Psoas muscle (tissue), 8 donors: ENCODE data around the gene CCDC3. TPM values are rescaled to one million over a fixed set of nuclear protein-coding genes. Genes with fewer than 3 reads are reported as not detected.

Experiments used
- ATAC-seq, 4 donors: fragments of 200-7000 bp; cut with Tn5 transposase; one replicate each; pipeline ENCODE4 v1.9.1; 2020; ENCODE audit warnings: moderate library complexity in 3 of 4, mild to moderate bottlenecking in 2 of 4
- DNase-seq, 2 donors: peaks; one replicate each; pipeline ENCODE4 v3.0.0-alpha.2; 2020
- H3K27ac ChIP-seq: fragments of 200-600 bp; one replicate; pipeline ENCODE4 v1.8.0; 2022
- H3K27me3 ChIP-seq, 3 donors: fragments of 200-600 bp in 1 of 3; one replicate each; pipeline versions ENCODE4 v1.6.1 to v1.8.0; 2013 to 2022; ENCODE audit warnings: low read length in 2 of 3, mild to moderate bottlenecking in 2 of 3, moderate library complexity in 1 of 3; ENCODE audit not compliant: insufficient read depth in 3 of 3
- H3K36me3 ChIP-seq, 2 donors: fragments of 200-600 bp in 1 of 2; one replicate each; pipeline versions ENCODE4 v1.6.1 to v1.8.0; 2013 to 2022; ENCODE audit warnings: low read depth in 1 of 2, mild to moderate bottlenecking in 1 of 2, moderate library complexity in 1 of 2; ENCODE audit not compliant: insufficient read depth in 1 of 2
- H3K4me1 ChIP-seq: fragments of 200-600 bp; one replicate; pipeline ENCODE4 v1.8.0; 2022
- H3K4me3 ChIP-seq: fragments of 200-600 bp; one replicate; pipeline ENCODE4 v1.8.0; 2022; ENCODE audit warnings: mild to moderate bottlenecking
- H3K9me3 ChIP-seq: fragments of 200-600 bp; one replicate; pipeline ENCODE4 v1.8.0; 2022
- WGBS, 3 donors: extraction: QIAGEN DNeasy Blood & Tissue Kit; methylation state at CpG; one replicate each; pipeline versions ENCODE4 v1.1.6 to v1.1.7; 2013; 5-methylcytosine and 5-hydroxymethylcytosine counted together
- intact Hi-C, 2 donors: fragments of 100-400 bp; cut with DNase I; formaldehyde crosslinking; loops; one replicate each; pipeline versions ENCODE4 v1.11.0 to v1.14.2; 2022
- polyA plus RNA-seq, 3 donors: library from polyadenylated mRNA; stranded (reverse); fragments of 200-250 nt; gene quantifications; one replicate each; pipeline ENCODE4 v1.2.3, GENCODE V29; 2013
- total RNA-seq, 4 donors: library from RNA; stranded (reverse); fragmentation: NEBNext Ultra II Directional in 2 of 4; extraction: Animal tissue kit (Norgen Biotek cat#: 25700) in 2 of 4; gene quantifications; one replicate each; pipeline versions ENCODE4 v1.2.1 to v1.2.4, GENCODE V29; 2021 to 2023
- TF ChIP-seq, protein P1 (sequence below): fragments of 200-600 bp; IDR thresholded peaks from one replicate; pipeline ENCODE4 v1.8.0; 2022; ENCODE audit warnings: antibody characterized with exemption
- donor health status: healthy with polysubstance abuse.
- donor health status: DM: no; HTN: no; CAD: no; lungs with moderate emphysema.
- donor health status: Bipolar disorder and iron deficiency.
- donor health status: healthy.
- donor health status: DM: yes; HTN: yes; CAD: no.
- donor health status: DM: no; HTN: no; CAD: no.
- donor health status: DM: no; HTN: no; CAD: no.
- donor health status: DM: yes; HTN: yes; CAD: no.

Gene CCDC3
- total and polyA plus RNA-seq, 7 donors: 1.7 to 54.2 (median 6.2) TPM

DNA sequence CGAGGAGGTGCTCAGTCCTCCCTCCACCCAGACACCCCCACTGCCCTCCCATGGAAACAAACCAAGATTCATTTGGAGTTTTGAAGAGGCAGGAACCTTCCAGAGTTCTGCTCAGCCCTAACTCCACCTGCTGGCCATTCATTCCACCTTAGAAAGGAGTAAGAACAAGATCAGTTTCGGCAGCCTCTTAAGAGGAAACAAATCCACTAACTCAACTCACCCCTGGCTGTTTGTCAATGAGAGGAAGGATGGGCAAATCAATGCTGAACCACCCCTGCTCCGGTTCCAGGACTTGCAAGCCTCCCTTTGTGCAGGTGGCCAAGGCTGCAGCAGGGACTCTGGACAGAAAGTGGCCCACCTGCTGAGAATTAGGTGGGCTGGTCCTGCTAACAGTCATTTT lies 26.2 kb downstream of the CCDC3 start:
- intact Hi-C loops: no loop called here
- TF ChIP-seq, protein P1, sequence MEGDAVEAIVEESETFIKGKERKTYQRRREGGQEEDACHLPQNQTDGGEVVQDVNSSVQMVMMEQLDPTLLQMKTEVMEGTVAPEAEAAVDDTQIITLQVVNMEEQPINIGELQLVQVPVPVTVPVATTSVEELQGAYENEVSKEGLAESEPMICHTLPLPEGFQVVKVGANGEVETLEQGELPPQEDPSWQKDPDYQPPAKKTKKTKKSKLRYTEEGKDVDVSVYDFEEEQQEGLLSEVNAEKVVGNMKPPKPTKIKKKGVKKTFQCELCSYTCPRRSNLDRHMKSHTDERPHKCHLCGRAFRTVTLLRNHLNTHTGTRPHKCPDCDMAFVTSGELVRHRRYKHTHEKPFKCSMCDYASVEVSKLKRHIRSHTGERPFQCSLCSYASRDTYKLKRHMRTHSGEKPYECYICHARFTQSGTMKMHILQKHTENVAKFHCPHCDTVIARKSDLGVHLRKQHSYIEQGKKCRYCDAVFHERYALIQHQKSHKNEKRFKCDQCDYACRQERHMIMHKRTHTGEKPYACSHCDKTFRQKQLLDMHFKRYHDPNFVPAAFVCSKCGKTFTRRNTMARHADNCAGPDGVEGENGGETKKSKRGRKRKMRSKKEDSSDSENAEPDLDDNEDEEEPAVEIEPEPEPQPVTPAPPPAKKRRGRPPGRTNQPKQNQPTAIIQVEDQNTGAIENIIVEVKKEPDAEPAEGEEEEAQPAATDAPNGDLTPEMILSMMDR: no peak
- Histone ChIP-seq H3K4me1 (no peaks in the 10 kb centered on the region), H3K36me3 (no peaks in the 10 kb centered on the region), H3K27ac (no peak overlapping the region), H3K4me3 (no peak overlapping the region), H3K9me3 (no peaks in the 10 kb centered on the region), H3K27me3 (no peaks in the 10 kb centered on the region)
- DNase-seq: no peak
- WGBS, 3 donors: 79 to 89% (median 82%) methylated on average over 3 of the region's 3 CpGs
- no peak for ATAC-seq

DNA sequence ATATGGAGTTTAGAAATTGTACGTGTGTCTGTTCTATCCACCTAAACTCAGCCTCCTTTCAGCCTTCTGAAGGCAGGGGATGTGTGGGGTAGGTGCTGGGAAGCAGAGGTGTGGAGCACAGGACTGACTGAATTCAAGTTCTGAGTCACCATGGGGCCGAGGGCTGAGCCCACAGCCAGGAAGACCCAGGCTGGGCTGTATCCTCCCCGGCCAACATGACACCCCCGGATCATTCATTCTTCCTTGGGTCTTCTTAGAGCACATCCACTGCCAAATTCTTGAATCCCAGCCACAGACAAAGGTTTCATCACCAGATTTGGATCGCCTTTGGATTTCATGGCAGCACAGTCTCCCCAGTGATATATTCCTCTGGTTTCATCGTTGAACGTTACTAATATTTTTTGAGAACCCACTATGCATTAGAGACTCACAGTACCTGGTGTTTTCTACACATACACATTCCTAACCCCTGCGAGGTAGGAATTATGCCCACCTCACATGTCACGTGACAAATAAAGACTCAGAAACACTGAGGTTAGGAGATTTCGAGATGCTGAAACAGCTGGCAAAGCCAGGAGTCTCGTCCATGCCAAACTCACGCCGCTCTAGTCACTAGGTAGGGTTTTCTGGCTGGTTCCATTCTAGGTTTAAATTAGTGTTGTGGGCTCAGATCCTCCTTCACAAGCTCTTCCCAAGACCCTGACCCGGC lies 26.9 kb downstream of the CCDC3 start:
- Histone ChIP-seq H3K36me3 (no peaks in the 10 kb centered on the region), H3K9me3 (no peaks in the 10 kb centered on the region), H3K27me3 (no peaks in the 10 kb centered on the region), H3K27ac (no peak overlapping the region), H3K4me3 (no peak overlapping the region), H3K4me1 (no peaks in the 10 kb centered on the region)
- ATAC-seq (no peak), DNase-seq (no peak)
- intact Hi-C loops: no loop called here
- WGBS, 3 donors: 67 to 80% (median 75%) methylated on average over 14 of the region's 14 CpGs
- TF ChIP-seq, protein P1: no peak

DNA sequence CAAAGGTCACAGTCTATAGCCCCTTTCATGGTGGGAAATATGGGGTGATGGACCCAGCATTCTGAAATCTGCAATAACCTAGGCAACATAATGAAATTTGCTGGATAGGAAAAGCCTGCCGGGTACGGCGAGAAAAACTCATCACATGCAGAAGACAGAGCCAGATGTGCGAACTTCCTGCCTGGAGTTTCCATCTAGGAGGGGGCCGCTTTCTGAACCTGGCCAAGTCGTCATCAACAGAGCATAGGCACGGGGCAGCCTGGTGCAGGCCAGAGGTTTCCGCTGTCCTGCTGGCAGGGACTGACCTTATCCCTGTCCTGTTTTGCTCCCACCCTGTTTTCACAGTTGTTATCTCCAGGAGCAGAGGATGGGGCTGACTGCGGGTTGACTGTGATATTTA lies 27.4 kb downstream of the CCDC3 start:
- Histone ChIP-seq H3K27me3 (no peaks in the 10 kb centered on the region), H3K4me3 (no peak overlapping the region), H3K36me3 (no peaks in the 10 kb centered on the region), H3K9me3 (no peaks in the 10 kb centered on the region), H3K27ac (no peak overlapping the region), H3K4me1 (no peaks in the 10 kb centered on the region)
- intact Hi-C loops: no loop called here
- ATAC-seq (no peak), DNase-seq (no peak)
- TF ChIP-seq, protein P1: no peak
- WGBS, 3 donors: 58 to 78% (median 62%) methylated on average over 9 of the region's 9 CpGs

DNA sequence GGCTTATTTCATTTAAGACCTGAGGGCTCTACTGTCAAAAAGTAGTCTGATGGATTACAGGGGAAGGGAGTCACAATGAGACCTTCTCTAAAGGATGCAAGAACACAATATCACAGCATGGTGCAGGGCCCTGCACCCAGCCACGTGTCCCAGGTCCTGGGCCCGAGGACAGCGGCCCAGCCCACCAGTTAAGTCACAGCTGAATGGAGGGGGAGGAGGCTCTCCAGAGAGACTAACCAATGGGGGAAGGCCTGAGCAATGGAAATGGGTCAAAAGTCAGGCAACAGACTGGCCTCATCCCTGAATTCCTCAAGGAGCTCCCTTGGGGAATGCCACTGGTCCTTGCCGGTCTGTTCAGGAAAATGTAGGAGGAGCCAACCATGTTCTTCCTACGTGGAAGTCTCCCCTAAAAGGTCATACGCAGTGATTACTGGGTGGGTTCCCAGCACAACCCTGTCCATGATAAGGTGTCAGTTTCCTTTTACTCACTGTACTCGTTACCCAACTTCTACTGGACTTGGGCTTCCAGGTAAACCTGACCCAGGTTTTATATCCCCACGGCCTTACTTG lies 28.3 kb downstream of the CCDC3 start:
- Histone ChIP-seq H3K36me3 (no peaks in the 10 kb centered on the region), H3K4me3 (no peak overlapping the region), H3K27ac (no peak overlapping the region), H3K4me1 (no peaks in the 10 kb centered on the region), H3K9me3 (peaks cover 4% of the 10 kb centered on the region), H3K27me3 (no peaks in the 10 kb centered on the region)
- ATAC-seq (no peak), DNase-seq (no peak)
- intact Hi-C loops: no loop called here
- TF ChIP-seq, protein P1: no peak
- 69 to 78% (median 74%) methylated on average over 8 of the region's 8 CpGs for WGBS, 3 donors

DNA sequence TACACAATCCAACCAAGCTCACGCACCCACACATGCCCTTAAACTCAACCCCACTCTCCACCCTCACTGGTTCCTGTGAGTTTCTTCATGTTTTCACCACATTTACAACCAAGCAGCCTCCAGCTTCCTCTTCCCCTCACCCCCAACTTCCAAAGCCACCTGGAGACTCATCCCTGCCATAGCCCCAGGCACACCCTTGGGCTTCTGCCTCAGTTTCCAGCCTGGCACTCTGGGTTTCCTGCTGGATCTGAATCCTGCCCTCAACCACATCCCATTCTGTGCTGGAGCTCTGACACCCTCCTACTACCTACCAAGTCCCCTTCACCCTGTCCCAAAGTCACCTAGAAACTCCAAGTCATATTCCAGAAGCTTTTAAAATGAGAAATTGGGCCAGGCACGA lies 29.4 kb downstream of the CCDC3 start:
- intact Hi-C loops: no loop called here
- 77 to 86% (median 82%) methylated on average over 2 of the region's 2 CpGs for whole genome bisulfite sequencing, 3 donors
- H3K4me3 ChIP-seq: no peak overlapping the region
- DNase-seq (no peak), ATAC-seq (no peak)
- TF ChIP-seq, protein P1: no peak
- no peaks in the 10 kb centered on the region for H3K4me1 ChIP-seq
- H3K36me3 ChIP-seq: no peaks in the 10 kb centered on the region
- no peak overlapping the region for H3K27ac ChIP-seq
- no peaks in the 10 kb centered on the region for H3K27me3 ChIP-seq
- H3K9me3 ChIP-seq: peaks cover 11% of the 10 kb centered on the region
